Cardiac muscle cell (in vitro differentiated cells and primary cell): ENCODE measurements around the gene LENG8. TPM values are rescaled to one million over a fixed set of nuclear protein-coding genes. Genes with fewer than 3 reads are reported as not detected.
"Not testable (repeated sequence)": the region's sequence is repeated elsewhere in the genome, so short reads cannot be mapped to it uniquely, and the experiment has no call there.

ENCODE experiments used
- DNase-seq, 2 donors: peaks; one replicate each; pipeline versions ENCODE4 v3.0.0 to v3.0.0-alpha.2; 2010 to 2017; ENCODE audit warnings: low read depth in 1 of 2, low spot score in 1 of 2
- H3K27ac ChIP-seq: fragments of 200-600 bp; sonication (generic); 2 replicates; pipeline ENCODE4 v1.5.1; 2016
- H3K27me3 ChIP-seq: fragments of 200-600 bp; sonication (generic); 2 replicates; pipeline ENCODE4 v1.6.0; 2016; ENCODE audit warnings: control low read depth
- H3K36me3 ChIP-seq: fragments of 200-600 bp; sonication (generic); 2 replicates; pipeline ENCODE4 v1.5.1; 2016; ENCODE audit warnings: control low read depth
- H3K4me1 ChIP-seq: fragments of 200-600 bp; sonication (generic); 2 replicates; pipeline ENCODE4 v1.8.1; 2017; ENCODE audit warnings: low read depth, mild to moderate bottlenecking, mixed run types
- H3K4me3 ChIP-seq: fragments of 200-600 bp; sonication (generic); 2 replicates; pipeline ENCODE4 v1.5.1; 2016; ENCODE audit warnings: mild to moderate bottlenecking
- H3K9me3 ChIP-seq: fragments of 200-600 bp; sonication (generic); 2 replicates; pipeline ENCODE4 v1.5.1; 2017; ENCODE audit warnings: low read depth, mild to moderate bottlenecking, control low read depth
- polyA plus RNA-seq: library from polyadenylated mRNA; unstranded; fragments of >200 nt; fragmentation: Nextera tagmentation; extraction: Ambion mirVana; gene quantifications from 2 replicates; pipeline ENCODE4 v1.2.1, GENCODE V29; 2016
- total RNA-seq: library from RNA; depleted of rRNA; stranded (reverse); fragments of >200 nt; gene quantifications from 2 replicates; pipeline ENCODE4 v1.2.3, GENCODE V29; 2016
- TF ChIP-seq, protein P1 (sequence below): IDR thresholded peaks from 2 replicates; pipeline ENCODE4 v1.5.1; 2012; ENCODE audit warnings: low read depth, mild to moderate bottlenecking, low read length

Gene LENG8
- total and polyA plus RNA-seq, 2 experiments from 2014 or later = 78.4 to 171 TPM

DNA sequence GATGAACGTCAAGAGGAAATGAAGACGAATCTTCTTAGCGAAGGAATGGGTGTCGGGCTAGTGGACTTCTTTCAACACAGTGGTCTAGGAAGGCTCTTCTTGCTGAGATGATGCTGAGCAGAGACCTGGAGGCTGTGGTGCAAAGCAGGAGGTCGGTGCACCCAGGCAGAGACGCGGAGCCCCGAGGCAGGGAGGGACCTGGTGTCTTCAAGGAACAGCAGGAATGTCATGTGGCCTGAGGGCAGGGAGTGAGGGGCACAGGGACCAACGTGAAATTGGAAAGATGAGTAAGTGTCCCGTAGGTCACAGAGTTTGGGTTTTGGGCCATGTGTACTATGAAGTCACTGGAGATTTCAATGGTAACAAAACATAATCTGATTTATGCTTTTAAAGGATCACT lies 35.5 kb downstream of the LENG8 start:
- TF ChIP-seq, protein P1, sequence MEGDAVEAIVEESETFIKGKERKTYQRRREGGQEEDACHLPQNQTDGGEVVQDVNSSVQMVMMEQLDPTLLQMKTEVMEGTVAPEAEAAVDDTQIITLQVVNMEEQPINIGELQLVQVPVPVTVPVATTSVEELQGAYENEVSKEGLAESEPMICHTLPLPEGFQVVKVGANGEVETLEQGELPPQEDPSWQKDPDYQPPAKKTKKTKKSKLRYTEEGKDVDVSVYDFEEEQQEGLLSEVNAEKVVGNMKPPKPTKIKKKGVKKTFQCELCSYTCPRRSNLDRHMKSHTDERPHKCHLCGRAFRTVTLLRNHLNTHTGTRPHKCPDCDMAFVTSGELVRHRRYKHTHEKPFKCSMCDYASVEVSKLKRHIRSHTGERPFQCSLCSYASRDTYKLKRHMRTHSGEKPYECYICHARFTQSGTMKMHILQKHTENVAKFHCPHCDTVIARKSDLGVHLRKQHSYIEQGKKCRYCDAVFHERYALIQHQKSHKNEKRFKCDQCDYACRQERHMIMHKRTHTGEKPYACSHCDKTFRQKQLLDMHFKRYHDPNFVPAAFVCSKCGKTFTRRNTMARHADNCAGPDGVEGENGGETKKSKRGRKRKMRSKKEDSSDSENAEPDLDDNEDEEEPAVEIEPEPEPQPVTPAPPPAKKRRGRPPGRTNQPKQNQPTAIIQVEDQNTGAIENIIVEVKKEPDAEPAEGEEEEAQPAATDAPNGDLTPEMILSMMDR = no peak
- Histone ChIP-seq H3K36me3 (no peaks in the 10 kb centered on the region), H3K27ac (no peak overlapping the region), H3K27me3 (no peaks in the 10 kb centered on the region), H3K9me3 (no peaks in the 10 kb centered on the region), H3K4me3 (no peak overlapping the region), H3K4me1 (no peaks in the 10 kb centered on the region)
- no peak for DNase-seq

DNA sequence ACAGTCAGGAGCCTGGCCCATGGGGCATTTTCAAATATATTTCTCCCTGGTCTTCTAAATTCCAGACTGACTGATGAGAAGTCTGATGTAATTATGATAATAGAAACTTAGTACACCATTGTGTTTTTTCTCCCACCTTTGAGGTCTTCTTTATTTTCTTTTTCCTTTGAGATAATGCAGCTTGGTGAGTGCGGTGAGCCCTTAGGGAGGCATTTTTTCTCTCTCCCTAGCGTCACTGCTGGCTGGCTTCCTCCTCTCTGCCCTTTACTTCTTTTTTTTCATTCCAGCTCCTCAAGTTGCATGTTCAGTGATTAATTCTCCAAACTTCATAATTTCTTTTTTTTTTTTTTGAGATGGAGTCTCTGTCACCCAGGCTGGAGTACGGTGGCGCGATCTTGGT lies 36.9 kb downstream of the LENG8 start:
- H3K27me3 ChIP-seq = no peaks in the 10 kb centered on the region
- no peak for DNase-seq
- H3K4me1 ChIP-seq = no peaks in the 10 kb centered on the region
- no peaks in the 10 kb centered on the region for H3K36me3 ChIP-seq
- TF ChIP-seq, protein P1 = no peak
- no peak overlapping the region for H3K4me3 ChIP-seq
- H3K9me3 ChIP-seq = no peaks in the 10 kb centered on the region
- H3K27ac ChIP-seq = no peak overlapping the region

DNA sequence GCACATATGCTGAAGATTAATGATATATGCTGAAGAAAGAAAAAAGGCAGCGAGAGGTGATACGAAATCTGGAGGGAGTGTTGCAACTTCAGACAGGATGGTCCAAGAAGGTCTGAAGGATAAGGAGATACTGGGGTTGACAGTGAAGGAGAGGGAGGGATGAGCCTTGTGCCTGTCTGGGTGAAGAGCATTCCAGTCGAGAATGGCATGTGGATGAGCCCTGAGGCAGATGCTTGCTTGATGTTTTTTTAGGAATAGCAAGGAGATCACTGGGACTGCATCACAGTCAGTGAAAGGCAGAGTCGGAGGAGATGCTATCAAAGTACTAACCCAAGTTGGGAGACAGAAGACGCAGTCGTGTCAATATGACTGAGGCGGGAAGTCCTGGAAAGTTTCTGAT lies 40.3 kb downstream of the LENG8 start:
- no peaks in the 10 kb centered on the region for H3K4me1 ChIP-seq
- H3K4me3 ChIP-seq = no peak overlapping the region
- H3K27ac ChIP-seq = no peak overlapping the region
- TF ChIP-seq, protein P1 = no peak
- DNase-seq = no peak
- H3K9me3 ChIP-seq = no peaks in the 10 kb centered on the region
- no peaks in the 10 kb centered on the region for H3K36me3 ChIP-seq
- H3K27me3 ChIP-seq = no peaks in the 10 kb centered on the region

DNA sequence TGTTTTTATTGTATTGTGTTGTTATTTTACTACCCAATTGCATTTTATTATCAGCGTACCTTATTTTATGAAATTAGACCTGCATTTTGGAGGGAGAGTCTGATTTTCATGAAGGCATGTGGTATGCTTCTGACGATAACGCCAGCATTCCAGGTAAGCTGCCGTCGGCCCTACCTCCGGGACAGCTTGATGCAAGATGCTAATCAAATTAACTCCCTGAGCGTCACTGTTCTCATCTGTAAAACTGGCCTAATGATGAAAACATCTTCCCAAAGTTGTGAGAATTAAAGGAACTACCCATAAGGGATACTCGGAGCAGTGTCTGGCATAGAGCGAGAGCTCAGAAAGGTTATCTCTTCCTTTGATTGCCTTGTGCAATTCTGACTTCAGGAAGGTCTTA lies 40.8 kb downstream of the LENG8 start:
- no peak overlapping the region for H3K4me3 ChIP-seq
- TF ChIP-seq, protein P1 = no peak
- no peaks in the 10 kb centered on the region for H3K4me1 ChIP-seq
- H3K9me3 ChIP-seq = no peaks in the 10 kb centered on the region
- H3K27ac ChIP-seq = no peak overlapping the region
- H3K36me3 ChIP-seq = no peaks in the 10 kb centered on the region
- no peak for DNase-seq
- no peaks in the 10 kb centered on the region for H3K27me3 ChIP-seq

DNA sequence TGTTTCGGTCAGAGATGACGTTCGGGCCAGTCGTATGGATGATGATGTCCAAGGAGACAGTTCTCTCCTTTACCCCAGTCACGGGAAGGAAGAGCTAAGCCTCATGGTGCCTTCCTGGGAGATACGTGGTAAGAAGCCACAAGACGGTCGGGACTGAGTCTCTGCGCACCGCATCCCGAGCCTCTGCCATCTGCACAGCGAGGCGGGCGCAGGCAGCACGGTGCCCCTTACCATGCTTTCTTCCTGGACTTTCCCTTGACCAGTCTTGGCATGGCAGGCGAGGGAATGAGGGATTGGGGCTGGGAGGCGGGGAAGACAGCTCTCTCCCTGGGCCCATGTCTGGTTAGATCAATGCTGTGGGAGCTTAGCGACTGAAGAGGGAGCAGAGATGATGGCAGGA lies 43.6 kb downstream of the LENG8 start:
- H3K4me1 ChIP-seq = no peaks in the 10 kb centered on the region
- no peaks in the 10 kb centered on the region for H3K27me3 ChIP-seq
- H3K4me3 ChIP-seq = no peak overlapping the region
- no peak for DNase-seq
- no peaks in the 10 kb centered on the region for H3K36me3 ChIP-seq
- TF ChIP-seq, protein P1 = no peak
- H3K27ac ChIP-seq = no peak overlapping the region
- H3K9me3 ChIP-seq = no peaks in the 10 kb centered on the region

DNA sequence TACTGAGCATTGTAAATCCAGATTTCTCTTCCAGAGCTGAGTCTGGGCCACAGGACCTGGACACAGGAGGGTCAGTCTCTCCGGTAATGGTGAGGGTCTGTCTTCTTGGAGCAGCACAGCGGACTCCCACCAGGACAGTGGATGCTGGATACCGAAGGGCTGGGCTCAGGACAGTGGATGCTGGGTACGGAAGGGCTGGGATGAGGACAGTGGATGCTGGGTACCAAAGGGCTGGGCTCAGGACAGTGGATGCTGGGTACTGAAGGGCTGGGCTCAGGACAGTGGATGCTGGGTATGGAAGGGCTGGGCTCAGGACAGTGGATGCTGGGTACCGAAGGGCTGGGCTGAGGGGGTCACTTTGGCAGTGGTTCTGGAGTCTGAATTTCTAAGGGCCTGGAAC lies 44.1 kb downstream of the LENG8 start:
- H3K4me1 ChIP-seq, DNase-seq, H3K27me3 ChIP-seq, H3K36me3 ChIP-seq, H3K27ac ChIP-seq, H3K9me3 ChIP-seq, H3K4me3 ChIP-seq: not testable (repeated sequence)
